AG10803 (cell line): ENCODE data around the gene NDUFAF7.
A peak's percentile ranks its signal among the peaks of the same experiment; 100 is the strongest.

Experiments used
- DNase-seq: peaks from one replicate; pipeline ENCODE4 v3.0.0; 2010; ENCODE audit warnings: low read depth
- H3K4me3 ChIP-seq: 2 replicates; pipeline ENCODE4 v1.5.1; 2011; ENCODE audit warnings: mild to moderate bottlenecking, low read length, control low read depth
- TF ChIP-seq, protein P1 (sequence below): conservative IDR thresholded peaks from 2 replicates; pipeline ENCODE4 v1.5.1; 2011; ENCODE audit warnings: mild to moderate bottlenecking, low read length, control low read depth, inconsistent platforms

Gene NDUFAF7

GRCh38 chr2:37231241-37232130 lies at the start of gene NDUFAF7, which contains the start of gene CEBPZ:
TSS of gene NDUFAF7 (plus strand) at chr2:37231658. CDS start at chr2:37231706, 48 bp downstream.
TSS of gene CEBPZ (minus strand) at chr2:37231596. CDS start at chr2:37231567, 29 bp downstream.
- peak within 1 kb of the TSS; percentile 97 for H3K4me3 ChIP-seq
- TF ChIP-seq, protein P1, sequence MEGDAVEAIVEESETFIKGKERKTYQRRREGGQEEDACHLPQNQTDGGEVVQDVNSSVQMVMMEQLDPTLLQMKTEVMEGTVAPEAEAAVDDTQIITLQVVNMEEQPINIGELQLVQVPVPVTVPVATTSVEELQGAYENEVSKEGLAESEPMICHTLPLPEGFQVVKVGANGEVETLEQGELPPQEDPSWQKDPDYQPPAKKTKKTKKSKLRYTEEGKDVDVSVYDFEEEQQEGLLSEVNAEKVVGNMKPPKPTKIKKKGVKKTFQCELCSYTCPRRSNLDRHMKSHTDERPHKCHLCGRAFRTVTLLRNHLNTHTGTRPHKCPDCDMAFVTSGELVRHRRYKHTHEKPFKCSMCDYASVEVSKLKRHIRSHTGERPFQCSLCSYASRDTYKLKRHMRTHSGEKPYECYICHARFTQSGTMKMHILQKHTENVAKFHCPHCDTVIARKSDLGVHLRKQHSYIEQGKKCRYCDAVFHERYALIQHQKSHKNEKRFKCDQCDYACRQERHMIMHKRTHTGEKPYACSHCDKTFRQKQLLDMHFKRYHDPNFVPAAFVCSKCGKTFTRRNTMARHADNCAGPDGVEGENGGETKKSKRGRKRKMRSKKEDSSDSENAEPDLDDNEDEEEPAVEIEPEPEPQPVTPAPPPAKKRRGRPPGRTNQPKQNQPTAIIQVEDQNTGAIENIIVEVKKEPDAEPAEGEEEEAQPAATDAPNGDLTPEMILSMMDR = no peak

DNA sequence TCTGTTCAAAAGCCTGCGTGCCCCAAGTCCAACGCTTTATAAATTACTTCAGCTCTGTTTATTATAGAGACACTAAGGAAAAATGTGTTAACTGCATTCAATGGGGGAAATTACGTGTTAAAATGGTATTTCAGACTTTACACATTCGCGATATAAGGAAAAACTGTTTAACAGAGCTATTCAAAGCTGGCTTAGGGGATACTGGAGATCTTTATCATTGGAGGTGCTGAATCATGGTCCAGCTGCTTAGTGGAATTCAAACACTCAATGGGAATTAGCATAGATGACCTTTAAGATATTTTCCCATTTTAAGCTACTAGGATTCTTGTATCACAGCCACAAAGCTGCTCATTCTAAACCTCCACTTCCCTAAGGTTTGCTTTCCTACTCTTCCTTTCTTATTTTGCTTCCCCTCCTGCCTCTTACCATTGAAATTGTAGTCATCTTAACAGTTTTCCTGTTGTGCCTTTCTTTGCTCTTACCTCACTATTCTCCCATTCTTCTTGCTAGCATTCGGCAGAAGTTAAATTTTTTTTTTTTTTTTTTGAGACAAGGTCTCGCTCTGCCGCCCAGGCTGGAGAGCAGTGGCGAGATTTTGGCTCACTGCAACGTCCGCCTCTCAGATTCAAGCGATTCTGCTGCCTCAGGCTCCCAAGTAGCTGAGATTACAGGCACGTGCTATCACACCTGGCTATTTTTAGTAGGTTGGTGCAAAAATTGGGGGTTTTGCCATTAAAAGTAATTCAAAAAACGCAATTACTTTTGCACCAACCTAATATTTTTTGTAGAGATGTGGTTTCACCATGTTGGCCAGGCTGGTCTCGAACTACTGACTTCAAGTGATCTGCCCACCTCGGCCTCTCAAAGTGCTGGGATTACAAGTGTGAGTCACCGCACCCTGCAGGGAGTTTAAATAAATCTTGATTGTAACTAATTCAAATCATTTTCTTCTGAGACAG lies 49.5 kb upstream of the NDUFAF7 start:
- no peak overlapping the region for H3K4me3 ChIP-seq
- TF ChIP-seq, protein P1 = no peak
- DNase-seq = peak; percentile 29

More at GRCh38 chr2:37231241-37232130, at the start of gene NDUFAF7, which contains the start of gene CEBPZ:
- DNase-seq = peak; percentile 89

DNA sequence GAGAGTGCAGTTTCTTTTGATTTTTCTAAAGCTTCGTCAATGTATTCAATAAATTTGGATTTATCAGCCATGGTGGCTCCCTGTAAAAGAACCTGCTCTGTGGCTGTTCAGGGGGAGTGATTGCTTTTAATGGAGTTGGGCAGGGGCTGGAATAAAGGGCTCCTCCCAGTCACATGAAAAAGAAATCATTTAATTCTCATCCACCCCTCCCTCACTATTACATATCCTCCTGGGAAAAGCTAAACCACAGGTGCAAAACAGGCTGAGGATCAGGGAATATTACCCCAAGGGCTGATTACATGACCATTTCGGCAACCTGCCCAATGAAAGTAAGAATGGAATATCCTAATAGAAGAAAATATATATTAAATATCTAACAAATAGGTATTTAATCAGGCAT lies 42.9 kb upstream of the NDUFAF7 start, which contains the start of gene SULT6B1:
TSS of gene SULT6B1 (minus strand) at position 101 of the 400 bp plus-strand sequence. CDS start at position 71, 30 bp downstream.
- TF ChIP-seq, protein P1 = no peak
- no peak for DNase-seq
- no peak within 1 kb of the TSS for H3K4me3 ChIP-seq

- peak; percentile 82 for DNase-seq
- TF ChIP-seq, protein P1 = peak; percentile 27
- H3K4me3 ChIP-seq = no peak overlapping the region
These were observed 41.9 kb upstream of the NDUFAF7 start for GRCh38 chr2:37189452-37190153.

GRCh38 chr2:37190290-37190689 lies 41.2 kb upstream of the NDUFAF7 start:
- TF ChIP-seq, protein P1 = no peak
- H3K4me3 ChIP-seq = no peak overlapping the region
- DNase-seq = no peak

- TF ChIP-seq, protein P1 = no peak
- no peak for DNase-seq
- H3K4me3 ChIP-seq = no peak overlapping the region
These were observed 40.2 kb upstream of the NDUFAF7 start for GRCh38 chr2:37191253-37191652.
